Hypothalamus (tissue), 51 donors: ENCODE results near the gene TESK1.
"Not testable (repeated sequence)": the region's sequence is repeated elsewhere in the genome, so short reads cannot be mapped to it uniquely, and the experiment has no call there.

Source experiments
- DNase-seq, 51 donors: peaks; one replicate each; lab custom pipeline; 2025; lab: John Stamatoyannopoulos, UW

TESK1 gene

GRCh38 chr9:35579130-35579529, 25.9 kb upstream of the TESK1 start:
- DNase-seq, result no peak

- DNase-seq, result not testable (repeated sequence)
Measured at GRCh38 chr9:35579659-35580227, 25.3 kb upstream of the TESK1 start.

- not testable (repeated sequence) for DNase-seq
Measured at GRCh38 chr9:35583521-35583920, 21.5 kb upstream of the TESK1 start.

- not testable (repeated sequence) for DNase-seq
Measured at GRCh38 chr9:35584681-35585080, 20.4 kb upstream of the TESK1 start.

- DNase-seq, result not testable (repeated sequence)
Measured at GRCh38 chr9:35588506-35588905, 16.6 kb upstream of the TESK1 start.

- DNase-seq, result no peak
Measured at GRCh38 chr9:35593581-35593980, 11.5 kb upstream of the TESK1 start.

- no peak for DNase-seq
Measured at GRCh38 chr9:35594471-35594870, 10.6 kb upstream of the TESK1 start.

- not testable (repeated sequence) for DNase-seq
Measured at GRCh38 chr9:35596907-35597306, 8.2 kb upstream of the TESK1 start.

- no peak for DNase-seq
Measured at GRCh38 chr9:35598866-35599590, 6.0 kb upstream of the TESK1 start.

- peak in 6 of 51 donors; percentile 12 to 32 (median 16) for DNase-seq
Measured at GRCh38 chr9:35599763-35600604, 5.1 kb upstream of the TESK1 start.

GRCh38 chr9:35603506-35603985, 1.5 kb upstream of the TESK1 start:
- peak in 7 of 51 donors; percentile 15 to 57 (median 35) for DNase-seq

- DNase-seq, result peak; percentile 75 to 100 (median 98)
Measured at GRCh38 chr9:35603986-35604577, 980 bp upstream of the TESK1 start.

GRCh38 chr9:35605351-35606137, 482 bp downstream of the TESK1 start:
- DNase-seq, result peak in 7 of 51 donors; percentile 10 to 67 (median 23)

GRCh38 chr9:35606138-35606504, 1.1 kb downstream of the TESK1 start:
- DNase-seq, result peak in 1 of 51 donors; percentile 41

GRCh38 chr9:35606726-35607125, 1.7 kb downstream of the TESK1 start:
- no peak for DNase-seq

- DNase-seq, result no peak
Measured at GRCh38 chr9:35608221-35608620, 3.2 kb downstream of the TESK1 start.

GRCh38 chr9:35609001-35609819, 4.1 kb downstream of the TESK1 start:
- no peak for DNase-seq

GRCh38 chr9:35609820-35610163, 4.7 kb downstream of the TESK1 start:
- DNase-seq, result no peak

GRCh38 chr9:35611230-35611797, 6.3 kb downstream of the TESK1 start:
- peak in 20 of 51 donors; percentile 4 to 68 (median 27) for DNase-seq
